ENCODE data around the gene CD164. TPM values are rescaled to one million over a fixed set of nuclear protein-coding genes. Genes with fewer than 3 reads are reported as not detected.

CD164 gene
- total RNA-seq, 1 donor from 2014 or later, result 122 TPM

Other genes with a start within 250 kb of the CD164 start
- gene PPIL6, start 58.2 kb upstream of the CD164 start, total RNA-seq, result 0.39 and 0.76 TPM in 2 replicates
- gene SMPD2, start 58.3 kb upstream of the CD164 start, total RNA-seq, result 4.9 and 8.9 TPM in 2 replicates
- gene MICAL1, start 73.3 kb upstream of the CD164 start, total RNA-seq, result 16.8 and 19.5 TPM in 2 replicates
- 4.1 and 4.4 TPM in 2 replicates for gene ZBTB24, start 100.8 kb upstream of the CD164 start, total RNA-seq